Stimulated activated CD4-positive, alpha-beta T cell treated with anti-CD3 and anti-CD28 coated beads, Interleukin-12 subunit alpha, Interleukin-12 subunit beta, amount 100 ng/mL, for 4 hours (primary cell): ENCODE measurements around the gene CHTF8.
"Not testable (repeated sequence)": the region's sequence is repeated elsewhere in the genome, so short reads cannot be mapped to it uniquely, and the experiment has no call there.

Source experiments
- DNase-seq: peaks from one replicate; pipeline ENCODE4 v3.0.0-alpha.2; 2020

The CHTF8 gene

GRCh38 chr16:69138608-69139007 is 6.2 kb upstream of the CHTF8 start:
- no peak for DNase-seq

GRCh38 chr16:69133373-69133954 is 1.1 kb upstream of the CHTF8 start:
- no peak for DNase-seq

DNA sequence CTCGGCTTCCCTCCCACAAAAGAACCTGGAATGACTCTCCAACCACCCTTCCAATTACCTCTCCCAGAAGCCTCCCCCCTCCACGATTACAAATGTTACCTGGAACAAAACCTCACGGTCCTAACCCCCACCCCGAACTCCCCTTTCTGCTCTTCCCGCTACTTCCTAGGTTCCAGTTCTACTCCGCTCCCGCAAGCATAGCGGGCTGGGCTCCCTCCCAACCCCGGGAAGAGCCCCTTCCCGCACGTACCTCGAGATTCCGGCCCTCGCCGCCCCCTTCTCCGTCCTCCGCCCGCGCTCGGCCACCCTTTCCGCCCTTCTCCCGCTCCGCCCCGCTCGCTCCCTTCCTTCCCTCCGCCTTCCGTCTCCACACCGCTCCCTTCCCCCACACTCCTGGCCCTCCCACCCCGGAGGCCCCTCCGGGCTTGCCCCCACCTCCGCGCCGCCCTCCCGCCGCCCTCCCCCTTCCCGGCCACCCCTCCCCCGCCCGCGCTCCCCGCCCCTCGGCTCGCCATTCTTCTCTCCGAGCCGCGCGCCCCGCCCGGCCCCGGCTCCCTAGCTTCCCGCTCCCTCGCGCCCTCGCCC is 457 bp downstream of the CHTF8 start:
- DNase-seq, result peak; percentile 80

GRCh38 chr16:69131167-69131838 is 1.1 kb downstream of the CHTF8 start:
- DNase-seq, result no peak

DNA sequence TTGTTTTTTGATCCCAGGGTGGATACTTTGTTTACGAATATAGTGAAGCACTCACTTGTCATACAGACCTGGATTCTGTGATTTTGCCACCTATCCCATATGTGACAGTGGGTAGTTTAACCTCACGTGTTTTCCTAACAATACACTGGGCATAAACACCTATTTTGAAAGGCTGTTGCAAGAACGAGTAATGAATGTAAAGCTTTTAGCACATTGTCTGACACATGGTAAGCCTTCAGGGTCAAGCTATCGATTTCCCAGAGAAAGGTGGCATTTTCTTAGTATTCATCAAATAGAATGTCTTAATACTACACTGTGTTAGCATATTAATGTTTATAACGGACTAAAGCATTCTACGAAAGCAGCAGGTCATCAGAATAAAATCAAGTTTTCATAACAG is 1.9 kb downstream of the CHTF8 start:
- no peak for DNase-seq

DNA sequence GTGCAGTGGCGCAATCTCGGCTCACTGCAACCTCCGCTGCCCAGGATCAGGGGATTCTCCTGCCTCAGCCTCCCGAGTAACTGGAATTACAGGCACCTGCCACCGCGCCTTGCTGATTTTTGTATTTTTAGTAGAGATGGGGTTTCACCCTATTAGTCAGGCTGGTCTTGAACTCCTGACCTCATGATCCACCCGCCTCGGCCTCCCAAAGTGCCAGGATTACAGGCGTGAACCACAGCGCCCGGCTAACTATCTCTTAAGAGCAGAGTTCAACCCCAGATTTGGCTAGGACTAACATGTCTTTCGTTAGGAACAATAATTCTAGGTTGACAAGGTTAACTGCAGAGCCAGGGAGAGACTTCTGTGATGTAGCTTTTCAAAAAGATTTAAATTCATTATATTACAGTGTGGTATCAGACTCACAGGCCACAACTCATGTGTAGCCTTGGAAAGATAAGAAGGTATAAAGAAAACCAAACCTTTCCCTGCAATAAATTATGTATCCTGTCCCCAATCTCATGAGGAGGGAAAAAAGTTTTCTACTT is 4.3 kb downstream of the CHTF8 start:
- no peak for DNase-seq

DNA sequence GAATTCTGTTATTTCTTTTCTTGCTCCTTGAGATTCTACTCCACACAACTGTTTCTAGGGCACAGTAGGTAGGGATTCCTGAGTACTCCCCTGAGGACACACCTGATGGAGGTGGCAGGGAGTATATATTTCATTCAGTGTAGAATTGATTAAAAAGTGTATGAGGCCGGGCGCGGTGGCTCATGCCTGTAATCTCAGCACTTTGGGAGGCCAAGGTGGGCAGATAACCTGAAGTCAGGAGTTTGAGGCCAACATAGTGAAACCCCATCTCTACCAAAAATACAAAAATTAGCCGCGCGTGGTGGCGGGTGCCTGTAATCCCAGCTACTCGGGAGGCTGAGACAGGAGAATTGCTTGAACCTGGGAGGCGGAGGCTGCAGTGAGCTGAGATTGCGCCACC is 5.6 kb downstream of the CHTF8 start:
- DNase-seq, result not testable (repeated sequence)

DNA sequence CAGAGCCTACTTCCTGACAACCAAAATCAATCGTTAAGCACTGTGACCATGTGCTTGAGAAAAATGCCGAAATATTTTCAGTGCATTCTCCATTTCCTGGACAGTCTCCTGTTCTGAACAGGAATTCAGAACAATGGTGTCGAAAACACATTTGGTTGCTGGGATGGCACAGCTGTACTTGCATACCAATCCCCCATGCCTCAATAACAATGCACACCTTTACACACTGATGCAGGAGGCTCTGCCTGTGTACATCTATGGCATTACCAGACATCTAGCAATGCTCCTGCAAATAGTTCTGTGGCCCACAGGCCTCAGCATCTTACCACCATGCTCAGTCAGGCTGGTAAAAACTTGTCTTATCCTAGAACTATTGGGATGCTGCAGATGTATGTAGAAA is 6.2 kb downstream of the CHTF8 start:
- no peak for DNase-seq

- not testable (repeated sequence) for DNase-seq
These were observed 7.4 kb downstream of the CHTF8 start for GRCh38 chr16:69124961-69125360.

- DNase-seq, result not testable (repeated sequence)
These were observed 8.0 kb downstream of the CHTF8 start for GRCh38 chr16:69124406-69124805.

DNA sequence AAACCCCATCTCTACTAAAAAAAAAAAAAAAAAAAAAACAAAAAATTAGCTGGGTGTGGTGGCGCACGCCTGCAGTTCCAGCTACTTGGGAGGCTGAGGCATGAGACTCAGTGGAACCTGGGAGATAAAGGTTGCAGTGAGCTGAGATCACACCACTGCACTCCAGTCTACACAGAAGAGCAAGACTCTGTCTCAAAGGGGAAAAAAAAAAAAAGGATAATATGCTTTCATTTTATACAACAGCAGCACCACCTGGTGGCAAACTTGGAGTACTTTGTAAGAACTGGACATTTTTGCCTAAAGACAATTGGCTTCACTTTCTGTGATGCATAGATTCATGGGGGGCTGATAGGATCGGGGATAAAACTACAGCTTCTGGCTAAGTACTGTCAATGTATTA is 8.5 kb downstream of the CHTF8 start:
- DNase-seq, result peak; percentile 50

DNA sequence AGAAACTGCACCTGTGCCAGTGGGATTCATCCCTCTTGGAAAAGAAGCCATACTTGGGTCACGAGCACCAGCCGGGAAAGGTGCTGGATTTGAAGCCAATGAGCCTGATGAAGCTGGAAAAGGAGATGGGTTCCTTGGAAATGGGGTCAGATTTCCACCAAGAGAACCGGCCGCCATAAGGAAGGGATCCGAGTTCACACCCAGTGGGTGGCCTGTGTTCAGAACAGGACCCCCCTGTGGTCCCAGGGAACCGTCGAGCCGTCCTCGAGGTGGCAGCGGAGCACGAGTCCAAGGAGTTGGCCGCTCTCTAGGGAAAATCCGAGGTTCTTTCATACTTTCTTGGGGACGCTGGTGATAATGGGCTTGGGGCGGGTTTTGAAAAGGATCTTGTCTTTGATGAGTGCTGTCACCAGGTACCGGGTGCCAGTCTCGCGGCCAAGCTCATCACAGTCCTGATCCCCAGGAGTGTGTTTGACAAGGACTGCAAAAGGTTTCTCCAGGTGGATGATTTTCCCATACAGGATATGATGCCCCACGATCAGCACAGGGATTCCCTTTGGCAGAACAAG is 12.2 kb downstream of the CHTF8 start:
- DNase-seq, result no peak

DNA sequence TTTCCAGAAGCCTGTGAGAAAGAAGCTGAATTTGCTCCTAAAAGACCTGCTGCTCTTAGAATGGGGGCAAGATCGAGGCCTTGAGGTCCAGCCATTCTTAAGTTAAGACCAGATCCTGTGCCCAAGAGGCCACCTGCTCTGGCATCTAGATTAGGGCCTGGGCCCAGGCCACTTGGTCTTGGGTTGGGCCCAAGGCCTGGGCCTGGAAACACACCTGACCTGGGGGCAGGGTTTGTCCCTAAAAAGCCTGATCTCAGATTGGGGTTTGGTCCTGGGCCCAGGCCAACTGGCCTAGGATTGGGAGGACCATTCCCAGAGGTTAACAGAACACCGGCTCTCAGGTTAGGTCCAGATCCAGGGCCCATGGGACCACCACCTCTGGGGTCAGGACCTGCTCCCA is 12.9 kb downstream of the CHTF8 start:
- no peak for DNase-seq

DNA sequence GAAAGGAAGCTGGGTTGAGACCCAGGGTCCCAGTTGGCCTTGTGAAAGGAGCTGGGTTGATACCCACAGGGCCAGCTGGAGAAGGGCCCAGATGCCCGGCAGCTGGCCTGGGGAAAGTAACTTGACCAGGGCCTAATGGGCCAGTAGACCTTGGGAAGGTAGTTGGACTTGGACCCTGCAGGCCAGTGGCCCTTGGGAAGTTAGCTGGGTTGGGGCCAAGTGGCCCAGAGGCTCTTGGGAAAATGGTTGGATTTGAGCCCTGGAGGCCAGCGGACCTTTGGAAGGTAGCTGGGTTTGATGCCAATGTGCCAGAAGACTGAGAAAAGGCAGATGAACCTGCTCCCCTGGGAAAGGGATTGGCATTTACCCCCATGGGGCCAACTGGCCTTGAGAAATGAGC is 13.4 kb downstream of the CHTF8 start:
- no peak for DNase-seq

DNA sequence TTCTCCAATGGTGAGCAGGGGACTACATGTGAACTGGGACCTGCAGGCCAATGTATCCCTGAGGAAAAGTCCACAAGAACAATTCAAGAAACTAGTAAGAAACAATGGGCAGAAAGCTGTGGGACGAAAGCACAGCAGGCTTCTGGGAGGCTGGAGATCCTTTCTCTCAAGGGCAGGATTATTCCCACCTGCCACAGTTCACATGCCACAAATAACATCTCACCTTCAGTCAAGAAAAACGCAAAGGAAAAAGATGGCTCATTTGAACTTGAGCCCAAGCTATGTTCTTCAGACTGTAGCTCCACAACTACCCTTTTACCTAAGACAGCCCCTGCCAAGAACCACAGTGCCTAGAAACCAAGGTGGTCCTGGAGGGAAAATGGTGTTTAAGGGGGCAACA is 13.9 kb downstream of the CHTF8 start:
- DNase-seq, result no peak

- DNase-seq, result no peak
These were observed 15.5 kb downstream of the CHTF8 start for GRCh38 chr16:69116906-69117305.

DNA sequence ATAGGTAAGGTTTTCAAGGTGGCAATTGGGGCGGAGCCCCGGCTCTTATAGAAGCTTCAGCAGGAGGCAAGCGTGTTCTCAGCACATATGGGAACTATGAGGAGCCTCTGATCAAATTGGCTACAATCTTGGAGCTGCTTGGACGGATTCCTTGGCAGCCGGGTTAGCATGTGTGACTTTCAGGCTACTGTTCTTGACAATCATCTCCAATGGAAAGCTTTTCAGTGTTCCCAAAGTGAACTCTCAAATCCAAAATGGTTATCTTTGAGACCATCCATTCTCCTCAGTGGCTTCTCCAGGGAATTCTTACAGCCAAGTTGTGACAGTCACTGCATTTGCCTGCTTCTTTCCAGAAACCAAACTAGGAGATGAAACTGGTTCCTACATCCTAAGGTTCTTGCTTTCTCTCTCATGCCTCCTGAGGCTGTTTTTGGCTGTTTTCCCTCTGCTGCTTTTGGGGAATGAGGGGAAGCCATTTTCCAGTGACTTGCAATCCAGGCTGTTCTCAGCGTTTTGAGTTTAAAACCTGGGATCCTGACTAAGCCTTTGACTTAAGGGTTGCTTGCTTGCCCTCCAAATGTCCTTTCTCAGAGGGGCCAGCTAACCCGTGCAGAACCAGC is 16.0 kb downstream of the CHTF8 start:
- DNase-seq, result no peak

GRCh38 chr16:69115837-69116236 is 16.6 kb downstream of the CHTF8 start:
- no peak for DNase-seq

DNA sequence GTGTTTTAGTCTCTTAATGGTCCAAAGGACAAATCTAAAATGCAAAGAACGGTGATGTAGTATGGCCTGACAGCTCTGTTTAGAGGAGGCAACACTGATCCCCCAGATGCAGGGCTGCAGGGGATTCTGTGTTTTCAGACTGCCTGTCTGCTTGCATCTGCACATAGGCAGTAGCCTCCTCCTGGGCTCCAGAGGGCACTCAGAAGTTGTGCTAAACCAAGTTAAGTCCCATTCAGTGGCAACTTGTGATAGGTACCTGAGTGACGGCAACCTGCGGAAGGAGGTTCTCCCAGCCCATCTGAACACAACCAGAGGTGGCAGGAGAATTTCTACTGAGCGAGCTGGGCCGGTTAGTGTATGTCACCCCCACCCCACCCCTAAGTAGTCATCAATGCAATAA is 17.0 kb downstream of the CHTF8 start:
- DNase-seq, result no peak

DNA sequence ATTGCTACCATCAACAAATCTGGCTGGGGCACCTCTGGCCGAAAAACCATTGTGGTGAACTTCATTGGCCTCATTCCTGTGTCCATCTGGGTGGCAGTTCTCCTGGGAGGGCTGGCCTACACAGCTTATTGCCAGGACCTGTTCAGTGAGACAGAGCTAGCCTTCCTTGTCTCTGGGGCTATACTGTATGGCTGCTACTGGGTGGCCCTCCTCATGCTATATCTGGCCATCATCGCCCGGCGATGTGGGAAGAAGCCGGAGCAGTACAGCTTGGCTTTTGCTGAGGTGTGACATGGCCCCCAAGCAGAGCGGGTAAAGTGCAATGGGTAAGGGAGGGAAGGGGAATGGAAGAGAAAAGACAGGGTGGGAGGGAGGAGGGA is 17.4 kb downstream of the CHTF8 start:
- DNase-seq, result no peak

- no peak for DNase-seq
These were observed 17.9 kb downstream of the CHTF8 start for GRCh38 chr16:69114346-69114975.

GRCh38 chr16:69113216-69113615 is 19.2 kb downstream of the CHTF8 start:
- no peak for DNase-seq
